NK-92 treated with Interleukin-12 subunit alpha and Interleukin-12 subunit beta, amount 100 ng/mL, for 24 hours (cell line): Measurements from ENCODE around the gene SDK1.

Experiments
- DNase-seq: peaks from one replicate; lab custom pipeline; 2025; lab: John Stamatoyannopoulos, UW

SDK1 gene

DNA sequence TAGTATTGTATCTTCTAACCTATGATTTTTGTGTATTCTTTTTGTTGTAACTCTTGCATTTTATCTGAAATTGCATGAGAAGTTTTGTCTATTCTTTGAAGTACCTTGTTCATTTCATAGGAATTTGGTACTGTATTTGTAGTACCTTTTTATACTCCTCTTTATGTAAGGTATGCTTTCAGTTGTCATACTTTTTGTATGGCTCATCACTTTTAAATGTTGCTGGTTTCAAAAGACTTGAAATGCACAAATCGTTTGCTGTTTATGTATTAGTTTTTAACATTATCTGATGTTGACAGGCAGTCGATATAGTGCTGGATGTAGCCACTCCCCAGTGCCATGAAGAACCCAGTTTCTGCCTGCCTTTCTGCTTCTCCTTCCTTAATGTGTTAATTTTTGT is 158.1 kb downstream of the SDK1 start:
- no peak for DNase-seq

DNA sequence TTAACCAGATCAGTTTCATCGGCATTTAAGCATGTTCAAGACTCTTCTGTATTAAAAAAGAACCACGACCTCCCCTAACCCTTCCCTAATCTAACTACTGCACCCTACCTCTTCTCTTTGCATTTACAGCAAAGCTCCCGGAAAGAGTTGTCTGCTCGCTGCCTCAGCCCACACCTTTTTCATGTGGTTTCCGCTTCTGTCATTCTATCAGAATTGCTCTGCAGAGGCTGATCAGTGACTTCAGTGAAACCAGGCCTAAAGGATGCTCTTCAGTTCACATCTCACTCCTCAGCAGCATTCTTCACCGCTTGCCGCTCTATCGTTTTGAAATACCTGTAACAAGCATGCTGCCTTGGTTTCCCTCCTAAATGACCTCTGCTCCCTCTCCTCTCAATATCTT is 160.9 kb downstream of the SDK1 start:
- no peak for DNase-seq

DNA sequence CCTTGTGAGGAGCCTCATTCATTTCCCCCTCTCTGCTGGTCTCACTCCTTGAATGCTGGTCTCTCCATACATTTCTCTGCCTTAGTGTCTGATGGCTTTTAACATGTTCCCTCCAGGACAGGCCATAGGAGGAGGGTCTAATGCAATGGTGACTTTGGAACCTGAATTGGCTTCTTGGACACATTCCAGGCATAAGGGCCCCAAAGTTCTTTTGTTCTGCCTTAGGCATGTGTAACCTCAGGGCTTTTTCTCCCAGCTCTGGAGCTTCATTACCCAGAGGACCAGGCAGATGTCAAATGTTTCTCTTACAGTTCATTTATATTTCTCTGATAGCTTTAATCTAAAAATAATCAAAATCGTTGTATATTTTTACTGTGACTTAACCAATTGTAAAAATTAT is 162.6 kb downstream of the SDK1 start:
- DNase-seq, result no peak

DNA sequence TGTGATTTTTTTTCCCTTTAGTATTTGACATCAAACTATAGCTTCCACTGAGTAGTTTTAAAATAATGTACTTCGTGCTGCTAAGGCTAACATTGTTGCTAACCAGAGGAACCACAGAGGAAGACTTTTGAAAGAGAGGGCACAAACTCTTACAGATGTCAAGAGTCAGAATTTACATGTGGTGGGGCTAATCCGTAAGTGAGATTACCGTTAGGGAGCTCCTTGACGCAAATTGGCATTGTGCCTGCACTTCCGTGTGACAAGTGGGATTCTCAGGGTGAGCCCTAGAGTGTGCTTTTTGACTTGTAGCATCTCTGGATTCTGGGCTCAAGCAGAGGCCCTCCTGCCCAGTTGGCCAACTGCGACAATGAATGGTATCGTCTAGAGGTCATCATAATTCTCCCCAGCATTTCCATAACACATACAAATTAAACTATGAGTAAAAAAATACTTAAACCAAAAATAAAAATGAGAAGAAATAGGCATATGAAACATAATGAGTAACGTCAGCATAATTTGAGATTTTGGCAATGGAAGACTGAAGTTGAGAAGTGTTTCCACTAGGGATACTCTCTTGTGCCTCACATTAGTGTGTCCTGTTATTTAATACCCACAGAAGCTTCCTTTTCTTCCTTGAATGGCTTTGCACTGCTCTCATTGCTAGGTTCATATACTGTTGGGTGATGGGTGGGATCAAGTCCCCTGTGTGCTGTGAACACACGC is 164.0 kb downstream of the SDK1 start:
- no peak for DNase-seq

DNA sequence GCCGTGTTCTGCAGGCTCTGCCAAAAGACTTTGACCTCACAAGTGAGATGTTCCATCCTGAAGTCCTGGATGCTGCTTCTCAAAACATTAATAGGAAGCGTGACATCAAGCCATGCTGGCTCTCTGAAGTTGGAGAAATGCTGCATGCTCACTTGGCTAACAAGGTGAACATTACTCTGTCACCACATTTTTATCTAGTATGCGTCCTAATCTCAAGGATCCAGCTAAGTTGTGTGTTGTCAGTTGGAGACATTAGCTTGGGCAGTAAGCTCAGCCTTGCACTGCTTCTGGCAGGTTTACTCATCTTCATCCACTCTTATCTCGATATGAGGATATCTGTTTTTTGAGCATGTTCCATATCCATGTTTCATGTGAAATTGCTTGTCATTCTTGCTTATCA is 165.2 kb downstream of the SDK1 start:
- no peak for DNase-seq

DNA sequence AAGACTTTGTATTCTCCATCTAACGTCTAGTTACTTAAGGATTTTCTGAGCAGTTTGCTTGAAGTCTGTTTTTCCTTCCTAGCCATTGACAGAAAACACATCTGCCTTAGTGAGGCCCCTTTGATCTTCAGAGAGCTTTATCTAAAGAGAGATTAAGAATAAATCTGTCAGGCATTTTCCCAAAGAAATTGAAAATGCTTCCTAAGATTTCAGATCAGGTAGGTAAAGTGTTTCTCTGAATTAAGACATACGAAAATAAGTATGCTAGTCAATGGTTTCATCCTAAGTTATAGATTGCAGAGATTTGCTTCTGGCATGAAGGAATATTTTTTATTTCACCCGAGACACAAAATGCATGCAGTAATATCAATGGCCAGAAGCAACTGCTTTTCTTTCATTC is 168.6 kb downstream of the SDK1 start:
- no peak for DNase-seq

DNA sequence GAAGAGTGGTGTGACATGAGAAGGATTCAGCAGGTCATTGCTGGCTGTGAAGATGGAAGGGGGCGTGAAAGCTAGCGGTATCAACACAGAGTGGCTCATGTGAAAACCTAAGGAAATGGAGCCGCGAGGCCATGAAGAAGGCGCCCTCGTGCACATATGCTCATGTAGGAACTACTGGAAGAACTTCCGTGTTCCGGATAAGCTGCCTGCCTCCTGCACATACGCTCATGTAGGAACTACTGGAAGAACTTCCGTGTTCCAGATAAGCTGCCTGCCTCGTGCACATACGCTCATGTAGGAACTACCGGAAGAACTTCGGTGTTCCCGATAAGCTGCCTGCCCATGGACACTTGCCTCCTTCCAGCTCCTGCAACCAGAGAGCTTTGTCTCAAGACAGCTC is 179.1 kb downstream of the SDK1 start:
- no peak for DNase-seq

DNA sequence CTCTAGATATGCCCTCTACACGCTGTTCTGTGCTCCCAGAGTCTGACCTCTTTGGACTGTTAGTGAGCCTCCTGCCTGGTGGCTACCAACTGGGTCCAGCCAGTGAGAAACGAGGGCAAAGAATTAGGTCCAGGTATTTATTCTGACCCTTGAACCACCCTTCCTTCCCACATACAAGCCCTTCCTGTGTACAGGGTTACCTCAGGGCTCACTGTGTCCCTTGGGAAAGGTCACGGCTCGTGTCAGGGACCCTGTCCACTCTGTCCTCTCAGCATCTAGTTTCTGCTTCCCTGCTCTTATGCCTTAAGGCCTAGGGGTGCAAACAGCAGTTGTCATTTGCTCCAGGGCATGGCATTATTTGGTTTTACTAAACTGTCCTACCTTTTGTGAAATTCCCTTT is 180.4 kb downstream of the SDK1 start:
- DNase-seq, result no peak

DNA sequence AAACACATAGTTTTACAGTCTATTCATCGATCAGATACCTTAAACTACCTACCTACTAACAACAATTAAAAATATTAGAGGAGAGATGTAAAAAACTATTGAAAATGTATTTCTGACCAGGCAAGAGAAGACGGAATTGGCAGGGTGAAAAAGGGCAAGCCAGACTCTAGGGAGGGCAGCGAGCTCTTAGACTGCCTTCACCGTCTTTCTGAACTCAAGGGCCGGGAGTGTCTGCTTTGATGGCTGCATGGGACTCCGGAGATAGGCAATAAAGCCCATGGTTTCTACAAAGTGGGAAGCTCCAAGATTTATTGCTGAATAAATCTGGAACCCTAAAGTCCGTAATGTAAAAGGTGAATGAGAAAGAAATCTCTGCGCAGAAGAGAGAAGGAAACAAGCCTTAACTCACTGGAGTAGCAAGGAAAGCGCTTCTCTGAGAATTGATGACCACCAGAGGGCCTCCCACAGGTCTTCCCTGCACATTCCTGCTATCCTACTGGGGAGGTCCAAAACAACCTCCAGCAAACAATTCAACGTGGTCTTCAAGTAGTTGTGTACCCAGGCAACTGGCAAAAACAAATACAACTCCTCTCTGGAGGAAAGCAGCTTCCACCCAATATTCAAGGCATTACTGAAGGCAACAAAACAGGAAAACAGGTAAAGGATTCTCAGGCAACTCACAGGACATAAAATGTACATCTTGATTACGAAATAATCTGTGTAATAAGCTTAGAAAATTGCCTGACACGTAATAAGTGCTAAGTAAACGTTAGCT is 181.3 kb downstream of the SDK1 start:
- no peak for DNase-seq

DNA sequence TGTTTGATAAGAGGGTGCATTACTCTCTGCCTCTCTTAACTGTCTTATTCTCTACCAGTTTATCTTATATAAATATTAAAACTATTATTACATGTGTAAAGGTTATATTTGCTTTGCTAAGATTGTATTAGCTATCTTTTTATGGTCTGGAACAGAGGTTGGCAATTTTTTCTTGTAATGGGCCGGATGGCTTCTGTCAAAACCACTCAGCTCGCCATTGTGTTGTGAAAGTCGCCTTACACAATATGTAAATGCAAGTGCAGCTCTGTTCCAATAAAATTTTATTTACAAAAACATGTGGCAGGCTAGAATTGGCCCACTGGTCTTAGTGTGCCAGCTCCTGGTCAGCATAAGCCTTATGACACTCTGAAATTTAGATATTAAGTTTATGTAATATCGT is 185.8 kb downstream of the SDK1 start:
- DNase-seq, result no peak

DNA sequence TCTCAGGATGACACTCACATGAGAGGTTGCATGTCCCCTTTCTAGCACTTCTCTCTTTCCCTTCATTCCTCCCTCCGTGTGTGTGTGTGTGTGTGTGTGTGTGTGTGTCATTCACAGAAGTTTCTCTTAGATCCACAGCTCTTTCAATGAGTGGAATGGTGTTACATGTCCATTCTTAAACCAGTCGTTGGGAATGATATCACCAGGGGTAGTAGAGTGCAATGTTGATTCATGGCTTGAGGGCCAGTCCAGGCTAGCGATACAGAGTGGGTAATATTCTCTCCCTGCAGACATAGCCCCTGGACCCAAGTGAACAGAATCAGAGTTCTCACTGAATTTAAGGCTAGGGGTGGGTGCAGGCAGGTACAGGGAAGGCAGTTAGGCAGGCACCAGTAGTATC is 187.8 kb downstream of the SDK1 start:
- no peak for DNase-seq

DNA sequence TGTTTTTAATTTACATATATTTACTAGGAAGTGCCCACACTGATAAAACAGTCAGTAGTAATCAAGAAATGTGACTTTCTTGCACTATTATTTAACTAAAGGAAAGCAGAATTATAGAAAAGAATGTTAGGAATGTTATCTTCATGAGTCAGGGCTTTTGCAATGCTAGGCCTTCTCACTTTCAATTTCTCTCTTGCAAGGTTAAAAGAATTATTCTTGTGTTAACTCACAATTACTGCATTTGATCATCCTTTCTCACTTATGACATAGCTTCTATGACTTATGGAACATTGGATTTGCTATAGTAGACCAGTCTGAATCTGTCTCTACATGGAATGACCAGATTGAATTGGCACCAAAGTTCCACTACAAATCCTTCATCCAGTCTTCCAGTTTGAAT is 192.4 kb downstream of the SDK1 start:
- no peak for DNase-seq

DNA sequence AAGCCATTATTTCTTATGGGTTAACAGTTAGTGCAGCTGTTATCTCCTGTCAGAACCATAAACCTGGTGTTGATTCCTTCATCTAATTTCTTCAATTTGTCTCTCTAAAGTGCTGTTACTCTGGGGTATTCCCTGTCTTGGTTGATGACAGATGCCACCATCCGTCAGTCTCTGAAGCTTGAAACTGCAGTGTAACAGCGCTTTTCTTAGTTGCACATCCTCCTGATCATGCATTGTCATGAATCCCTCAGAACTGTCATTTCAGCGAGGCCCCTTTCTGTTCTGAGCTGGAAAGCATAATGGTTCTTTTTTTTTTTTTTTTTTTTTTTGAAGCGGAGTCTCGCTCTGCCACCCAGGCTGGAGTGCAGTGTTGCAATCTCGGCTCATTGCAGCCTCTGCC is 193.9 kb downstream of the SDK1 start:
- no peak for DNase-seq

DNA sequence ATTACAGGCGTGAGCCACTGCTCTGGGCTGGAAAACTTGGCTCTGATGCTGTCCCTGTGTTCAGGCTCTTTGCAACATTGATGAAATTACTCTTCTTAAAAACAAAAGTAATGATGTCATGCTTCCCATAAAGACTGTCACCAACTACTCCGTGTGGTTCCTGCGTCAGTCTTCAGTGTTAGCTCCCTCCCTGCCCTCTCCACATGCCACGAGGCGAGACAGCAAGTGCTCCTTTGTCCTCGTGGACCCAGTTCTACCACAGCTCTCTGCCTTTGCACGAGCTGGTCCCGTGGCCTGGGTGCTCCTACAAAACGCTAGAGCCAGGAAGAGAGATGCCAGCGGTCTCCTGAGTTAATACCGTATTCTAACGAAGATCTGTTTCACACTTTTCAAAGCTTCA is 194.5 kb downstream of the SDK1 start:
- DNase-seq, result no peak

DNA sequence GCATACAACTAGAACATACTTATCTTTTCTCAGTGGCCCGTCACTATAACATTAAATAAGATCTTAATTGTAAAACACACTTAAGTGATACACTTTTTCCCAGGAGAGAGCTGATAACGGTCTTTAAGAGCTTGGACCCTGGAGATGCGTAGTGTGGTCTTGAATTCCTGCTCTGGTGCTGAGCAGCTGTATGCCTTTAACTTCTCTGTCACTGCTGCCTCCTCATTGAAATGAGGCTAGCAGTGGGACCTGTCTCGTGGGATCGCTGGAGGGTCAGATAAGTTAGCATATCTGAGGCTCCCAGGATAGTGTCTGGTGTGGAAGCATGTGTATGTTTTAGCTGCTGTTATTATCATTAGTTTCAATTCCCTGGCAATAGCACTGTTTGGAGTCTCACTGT is 194.9 kb downstream of the SDK1 start:
- DNase-seq, result no peak

DNA sequence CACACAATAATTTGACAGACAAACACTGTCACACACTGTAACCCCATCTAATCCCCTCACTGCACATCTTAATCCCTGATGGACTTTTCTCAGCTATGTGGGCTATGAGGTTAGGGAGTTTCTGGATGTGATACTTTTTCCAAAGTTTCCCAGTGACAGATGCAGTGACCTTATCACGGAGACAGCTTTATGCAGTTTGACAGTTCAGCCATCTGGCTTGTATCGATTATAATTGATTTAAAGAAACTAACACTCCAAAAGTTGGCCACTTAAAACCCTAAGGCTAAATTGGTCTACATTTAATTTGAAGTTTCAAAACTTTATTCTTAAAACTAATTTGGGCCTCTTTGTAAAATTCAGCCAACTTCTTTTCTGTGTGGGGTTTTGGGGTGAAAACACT is 196.7 kb downstream of the SDK1 start:
- DNase-seq, result no peak

DNA sequence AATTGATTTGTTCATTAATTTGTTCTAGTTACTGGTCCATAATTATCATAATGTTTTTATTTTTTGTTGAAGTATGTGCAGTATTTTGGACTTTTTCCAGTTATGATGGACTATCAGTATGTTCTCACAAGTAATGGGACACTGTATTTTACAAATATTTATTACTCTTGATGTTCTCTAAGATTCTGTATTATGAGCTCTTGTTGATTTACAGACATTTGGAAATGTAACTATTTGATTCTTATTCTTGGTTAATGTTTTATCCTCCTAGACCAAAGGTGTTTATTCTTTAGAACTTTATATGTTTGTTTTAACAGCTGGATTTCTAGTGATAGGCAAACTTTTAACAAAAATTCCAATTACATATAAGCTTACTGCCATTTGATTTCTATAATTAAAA is 200.6 kb downstream of the SDK1 start:
- DNase-seq, result no peak

DNA sequence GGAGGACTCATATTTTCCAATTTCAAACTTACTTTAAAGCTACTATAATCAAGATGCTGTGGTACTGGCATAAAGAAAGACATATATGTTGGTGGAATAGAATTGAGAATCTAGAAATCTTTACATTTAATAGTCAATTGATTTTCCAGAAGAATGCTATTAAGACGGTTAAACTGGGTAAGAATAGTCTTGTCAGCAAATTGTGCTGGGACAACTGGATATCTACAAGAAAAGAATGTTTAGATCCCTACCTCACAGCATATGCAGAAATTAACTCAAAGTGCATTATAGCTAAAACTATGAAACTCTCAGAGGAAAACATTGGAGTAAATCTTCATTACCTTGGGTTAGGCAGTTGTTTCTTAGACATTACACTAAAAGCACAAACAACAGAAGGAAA is 203.3 kb downstream of the SDK1 start:
- no peak for DNase-seq

DNA sequence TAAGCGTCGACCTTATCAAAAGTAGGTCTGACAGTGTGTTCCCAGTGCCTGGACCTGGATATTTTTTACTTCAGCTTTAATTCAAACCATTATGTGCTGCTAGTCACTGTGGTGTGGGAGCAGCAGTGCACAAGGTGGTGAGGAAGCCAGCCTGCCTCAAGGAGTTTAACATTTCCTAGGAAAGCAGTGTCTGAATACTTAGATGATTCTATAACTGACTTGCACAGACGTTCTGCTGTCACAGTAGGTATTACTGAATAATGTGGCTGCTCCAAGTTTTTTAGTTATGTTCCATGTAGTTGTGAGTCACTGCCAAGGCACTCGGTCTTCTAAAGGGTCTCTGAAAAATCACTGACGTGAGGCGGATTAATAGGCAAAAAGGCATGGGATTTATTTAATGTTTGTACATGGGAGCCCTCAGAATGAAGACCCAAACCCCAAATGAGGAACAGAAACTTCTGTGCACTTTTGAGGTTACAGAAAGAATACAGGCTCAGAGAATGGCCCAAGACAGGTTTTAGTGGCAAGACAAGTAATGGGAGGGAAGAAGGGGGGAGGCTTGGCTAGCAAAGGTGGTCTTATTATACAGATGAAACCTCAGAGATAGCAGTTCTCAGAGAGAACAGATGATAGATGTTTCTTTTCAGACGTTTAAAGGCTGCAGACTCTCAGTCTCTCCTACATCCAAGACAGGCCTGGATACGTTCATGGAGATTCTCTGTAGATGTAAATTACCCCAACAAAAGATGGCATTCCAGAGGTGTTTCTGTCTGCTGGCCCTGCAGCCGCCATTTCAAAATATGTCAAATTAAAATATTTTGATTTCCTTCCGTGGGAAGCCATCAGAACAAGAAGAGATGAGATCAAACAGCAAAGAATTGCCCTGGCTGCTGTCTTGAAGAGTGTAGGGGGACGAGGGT is 209.3 kb downstream of the SDK1 start:
- DNase-seq, result no peak

DNA sequence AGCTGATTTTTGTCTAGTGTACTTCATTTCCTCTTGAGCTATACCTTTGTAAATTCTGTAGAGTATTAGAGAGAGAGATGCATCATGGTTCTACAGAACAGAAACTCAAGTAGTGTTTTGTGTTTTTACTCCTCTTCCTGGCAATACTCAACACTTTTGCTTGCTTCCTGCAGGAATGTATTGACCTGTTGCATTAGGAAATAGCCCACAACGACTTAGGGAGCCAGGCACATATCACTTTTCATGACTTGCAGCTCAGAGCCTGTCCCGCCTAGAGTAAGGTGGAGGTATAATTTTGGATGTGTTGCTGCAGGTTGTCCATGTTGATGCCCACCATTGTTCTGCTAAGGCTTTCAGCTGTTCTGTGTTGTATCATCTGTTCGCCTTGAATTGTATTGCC is 216.3 kb downstream of the SDK1 start:
- DNase-seq, result no peak

DNA sequence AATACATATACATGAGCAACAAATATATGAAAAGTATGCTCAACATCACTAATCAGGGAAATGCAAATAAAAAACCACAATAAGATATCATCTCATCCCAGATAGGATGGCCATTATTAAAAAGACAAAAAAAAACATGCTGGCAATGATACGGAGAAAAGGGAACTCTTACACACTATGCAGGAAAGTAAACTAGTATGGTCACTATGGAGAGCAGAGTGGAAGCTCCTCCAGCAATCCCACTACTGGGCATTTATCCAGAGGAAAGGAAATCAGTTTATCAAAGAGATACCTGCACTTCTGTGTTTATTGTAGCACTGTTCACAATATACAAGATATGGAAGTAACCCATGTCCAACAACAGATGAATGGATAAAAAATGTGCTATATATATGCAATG is 217.5 kb downstream of the SDK1 start:
- DNase-seq, result no peak

DNA sequence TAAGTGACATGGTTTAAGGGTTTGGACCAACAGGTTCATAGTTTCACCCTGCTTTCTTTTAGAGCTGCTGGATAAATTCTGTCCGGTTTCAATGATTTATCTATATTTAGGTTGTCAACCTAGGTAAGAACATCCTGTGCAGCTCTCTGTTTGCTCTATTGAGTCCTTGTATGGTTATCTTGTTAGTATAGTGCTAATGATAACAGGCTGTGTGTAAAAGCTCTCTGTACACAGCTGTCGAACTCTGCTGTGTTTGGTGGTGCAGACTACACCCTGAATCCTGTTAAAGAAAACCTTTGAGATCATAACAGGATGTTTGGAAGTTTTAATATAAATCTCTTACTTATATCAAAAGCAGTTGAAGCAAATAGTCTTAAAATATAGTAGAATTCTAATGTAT is 219.2 kb downstream of the SDK1 start:
- DNase-seq, result no peak
